HG02840 (cell line): ENCODE measurements around the gene RNF6.
"Not testable (repeated sequence)": the region's sequence is repeated elsewhere in the genome, so short reads cannot be mapped to it uniquely, and the experiment has no call there.

Experiments
- ATAC-seq: cut with Tn5 transposase; IDR thresholded peaks from one replicate; pipeline ENCODE4 v1.9.1; 2021; ENCODE audit warnings: mild to moderate bottlenecking, moderate library complexity, moderate number of reproducible peaks; ENCODE audit not compliant: unreplicated experiment, low FRiP score

Gene RNF6

DNA sequence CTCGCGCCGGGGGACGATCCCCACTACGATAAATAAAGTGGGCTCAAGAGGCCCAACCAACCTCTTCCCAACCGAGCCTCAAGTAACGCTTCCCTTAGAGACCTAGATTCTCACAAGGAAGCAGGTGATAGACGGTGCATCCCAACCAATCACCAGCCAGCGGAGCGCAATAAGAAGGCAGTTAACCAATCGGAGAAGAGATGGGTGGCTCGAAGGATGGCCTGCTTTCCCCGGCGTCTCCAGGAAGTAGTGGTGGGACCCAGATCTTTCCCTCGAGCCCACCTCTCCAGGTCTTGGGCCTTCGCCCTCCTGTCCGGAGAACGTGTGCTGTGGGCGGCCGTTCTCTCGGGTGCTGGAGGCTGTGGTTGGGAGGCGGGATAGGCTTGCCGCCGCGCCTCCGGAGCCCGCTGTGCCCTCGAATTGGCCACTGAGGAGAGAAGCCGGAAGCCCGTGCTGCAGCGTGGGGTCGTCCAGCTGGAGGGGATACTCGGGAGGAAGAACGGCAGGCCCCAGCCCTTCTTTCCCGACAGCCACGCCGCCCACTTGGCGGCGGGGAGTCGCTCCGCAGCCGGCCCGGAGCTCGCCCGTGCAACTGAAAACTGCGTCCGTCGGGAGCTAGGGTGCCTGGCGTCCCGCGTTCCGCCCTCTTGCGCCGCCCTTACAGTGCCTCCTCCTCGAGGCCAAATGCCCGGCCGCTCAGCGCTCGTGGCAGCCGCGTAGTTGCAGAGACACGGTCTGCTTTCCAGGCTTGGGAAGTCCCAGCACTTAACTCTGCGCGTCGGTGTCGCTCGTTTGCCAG lies at the start of gene RNF6:
Gene RNF6, minus strand, starts transcription at position 594 of the 799 bp plus-strand sequence. CDS start 2,665 bp downstream, outside the sequence.
- ATAC-seq, result peak; percentile 93

DNA sequence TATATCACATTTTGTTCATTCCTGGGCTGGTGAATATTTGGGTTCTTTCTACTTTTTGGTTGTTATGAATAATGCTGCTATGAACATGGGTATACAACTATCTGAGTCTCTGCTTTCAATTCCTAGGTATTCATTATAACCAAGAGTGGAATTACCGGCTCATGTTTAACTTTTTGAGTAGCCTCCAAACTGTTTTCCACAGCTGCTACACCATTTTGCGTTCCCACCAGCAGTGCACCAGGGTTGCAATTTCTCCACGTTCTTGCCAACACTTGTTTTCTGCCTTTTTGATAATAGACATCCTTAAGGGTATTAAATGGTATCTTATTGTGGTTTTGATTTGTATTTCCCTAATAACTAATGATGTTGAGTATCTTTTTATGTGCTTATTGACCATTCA lies 48.6 kb upstream of the RNF6 start:
- ATAC-seq, result no peak

DNA sequence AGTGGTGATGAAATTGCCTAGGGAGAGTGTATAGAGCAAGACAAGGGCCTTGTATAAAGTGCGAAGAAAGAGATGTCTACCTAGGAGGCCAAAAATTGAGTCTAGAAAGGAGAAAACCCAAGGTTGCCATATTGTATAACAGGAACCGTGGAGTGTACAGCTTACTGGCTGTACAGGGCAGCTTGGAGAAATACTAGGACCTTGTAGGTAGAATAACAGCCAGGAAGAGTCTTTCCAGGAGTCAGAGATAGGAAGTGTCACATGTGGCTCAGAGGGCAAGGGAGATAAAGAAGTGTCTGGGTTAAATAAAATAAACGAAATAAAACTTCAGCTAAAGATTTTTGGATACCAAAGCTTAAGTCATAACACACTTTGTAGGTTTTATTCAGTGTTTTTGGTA lies 44.2 kb upstream of the RNF6 start:
- no peak for ATAC-seq

DNA sequence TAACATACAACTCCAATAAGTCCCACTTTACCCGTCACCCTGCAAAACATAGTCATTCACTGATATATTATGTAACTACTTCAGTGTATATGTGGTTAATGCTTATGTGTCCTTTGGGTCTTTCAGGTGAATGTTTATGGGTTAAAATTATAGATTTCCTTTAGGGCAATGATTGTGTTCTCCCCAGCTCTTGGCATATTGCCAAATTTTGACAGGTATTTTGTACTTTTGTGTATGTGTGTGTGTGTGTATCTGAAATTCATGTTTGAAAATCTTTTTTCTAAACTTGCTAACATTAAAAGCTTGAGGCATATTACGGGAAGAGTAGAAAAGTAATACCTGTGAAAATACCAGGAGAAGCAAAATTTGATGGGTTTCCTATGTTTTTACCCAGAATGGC lies 40.0 kb upstream of the RNF6 start:
- ATAC-seq, result no peak

DNA sequence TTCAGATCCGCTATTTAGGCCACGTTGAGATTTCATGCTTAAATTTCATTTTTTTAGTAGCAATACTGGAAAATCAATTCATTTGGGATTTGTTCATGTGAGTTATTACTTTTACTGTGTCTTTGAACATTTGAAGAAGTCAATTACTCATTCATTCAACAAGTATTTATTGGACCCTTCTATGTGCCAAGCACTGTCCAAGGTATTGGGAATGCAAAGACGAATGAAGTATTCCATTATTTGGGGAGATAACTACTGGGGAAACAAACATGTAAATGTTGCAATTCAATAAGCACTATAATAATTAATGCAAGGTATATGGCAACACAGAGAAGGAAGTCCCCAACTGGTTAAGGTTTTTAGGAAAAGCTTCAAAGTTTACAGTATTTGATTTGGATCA lies 37.5 kb upstream of the RNF6 start:
- ATAC-seq, result no peak

DNA sequence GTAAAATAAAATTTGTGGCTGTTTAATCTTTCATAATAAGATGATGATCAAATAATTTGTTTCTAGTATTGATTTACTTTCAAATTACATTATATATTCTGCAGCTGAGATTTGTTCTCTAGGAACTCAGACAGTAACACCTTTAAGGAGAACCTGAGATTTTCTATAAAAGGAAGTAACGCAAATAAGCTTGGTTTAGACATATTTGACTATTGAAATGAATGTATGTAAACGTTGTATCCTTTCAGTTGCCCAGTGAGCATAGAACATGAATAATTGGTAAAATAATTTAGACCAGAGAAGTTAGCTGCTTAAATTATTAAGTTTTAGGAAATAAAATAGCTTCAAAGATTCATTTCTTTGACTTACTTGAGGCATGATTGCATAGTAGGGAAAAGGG lies 34.9 kb upstream of the RNF6 start:
- ATAC-seq, result no peak

GRCh38 chr13:26255691-26256277 lies 33.7 kb upstream of the RNF6 start:
- no peak for ATAC-seq

DNA sequence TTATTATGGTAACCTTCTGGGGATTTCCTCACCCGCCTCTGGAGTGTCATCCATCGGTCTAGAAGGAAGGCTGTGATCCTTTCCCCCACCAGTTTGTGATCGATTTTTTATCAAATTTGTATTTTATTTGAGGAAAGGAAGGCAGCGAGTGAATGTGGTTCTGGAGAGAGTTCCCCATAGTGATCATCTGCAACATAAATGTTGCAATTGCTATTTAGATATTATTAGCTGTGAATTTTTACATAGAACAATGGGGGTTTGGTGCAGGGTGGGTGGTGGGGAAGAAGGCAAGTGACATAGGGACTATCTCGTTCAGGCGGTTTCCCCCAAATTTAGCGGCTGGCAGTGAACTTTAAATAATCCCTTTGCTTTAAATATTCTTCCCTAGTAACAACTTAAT lies 33.0 kb upstream of the RNF6 start:
- ATAC-seq, result no peak

DNA sequence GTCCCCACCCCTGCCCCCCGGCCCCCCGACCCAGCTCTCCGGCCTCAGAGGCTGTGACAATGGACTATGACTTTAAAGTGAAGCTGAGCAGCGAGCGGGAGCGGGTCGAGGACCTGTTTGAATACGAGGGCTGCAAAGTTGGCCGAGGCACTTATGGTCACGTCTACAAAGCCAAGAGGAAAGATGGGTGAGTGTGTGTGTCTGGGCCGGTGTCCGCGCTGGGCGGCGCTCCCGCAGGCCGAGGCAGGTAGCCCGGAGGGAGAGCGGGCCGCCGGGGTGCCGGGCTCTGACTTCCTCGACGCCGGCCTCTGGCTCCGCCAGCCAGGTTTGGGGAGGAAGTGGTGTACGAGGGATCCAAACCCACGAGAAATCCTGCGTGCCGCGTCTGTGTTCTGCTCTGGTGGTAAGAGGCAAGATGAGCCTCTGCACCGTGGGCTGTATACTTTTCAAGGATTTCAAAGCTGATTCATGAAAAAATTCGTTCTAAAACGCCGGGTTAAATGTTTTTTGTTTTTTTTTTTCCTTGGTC lies 32.5 kb upstream of the RNF6 start:
- peak; percentile 31 for ATAC-seq

- peak; percentile 93 for ATAC-seq
Measured at GRCh38 chr13:26253787-26254582, 31.9 kb upstream of the RNF6 start, which contains the start of gene CDK8. Gene CDK8 (plus strand): TSS chr13:26254129. CDS start chr13:26254642, 513 bp downstream.

GRCh38 chr13:26253262-26253786 lies 31.2 kb upstream of the RNF6 start:
- ATAC-seq, result no peak

DNA sequence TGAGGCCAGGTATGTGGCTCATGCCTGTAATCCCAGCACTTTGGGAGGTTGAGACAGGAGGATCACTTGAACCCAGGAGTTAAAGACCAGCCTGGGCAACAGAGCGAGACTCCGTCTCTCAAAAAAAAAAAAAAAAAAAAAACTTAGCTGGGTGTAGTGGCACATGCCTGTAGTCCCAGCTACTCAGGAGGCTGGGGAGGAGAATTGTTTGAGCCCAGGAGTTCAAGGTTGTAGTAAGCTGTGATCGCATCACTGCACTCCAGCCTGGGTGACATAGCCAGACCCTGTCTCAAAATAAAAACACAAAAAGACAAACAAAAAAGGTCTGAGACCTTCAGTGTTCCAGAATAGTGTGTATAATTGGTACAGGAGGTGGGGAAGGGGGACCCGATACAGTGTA lies 29.9 kb upstream of the RNF6 start:
- ATAC-seq, result not testable (repeated sequence)

GRCh38 chr13:26249551-26249950 lies 27.4 kb upstream of the RNF6 start:
- no peak for ATAC-seq

- ATAC-seq, result no peak
Measured at GRCh38 chr13:26247608-26248007, 25.5 kb upstream of the RNF6 start.

DNA sequence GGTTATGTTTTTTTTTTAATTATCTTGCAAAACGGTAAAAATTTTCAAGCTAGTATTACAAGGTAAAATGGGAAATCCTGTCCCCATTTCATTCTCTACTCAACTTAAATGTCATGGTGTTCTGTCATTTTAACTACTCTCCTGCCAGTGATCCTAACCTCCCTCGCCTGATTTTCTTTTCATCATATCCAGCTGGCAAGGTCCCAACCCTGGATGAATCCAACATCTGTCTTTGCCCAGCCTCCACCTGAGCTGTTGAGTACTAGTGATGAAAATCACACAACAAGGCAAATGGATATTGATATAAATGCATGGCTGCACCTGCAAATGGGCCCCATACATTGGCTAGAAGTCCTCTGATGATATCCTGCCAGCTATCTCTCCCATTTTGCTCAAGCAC lies 24.9 kb upstream of the RNF6 start:
- ATAC-seq, result no peak

- no peak for ATAC-seq
Measured at GRCh38 chr13:26246154-26246553, 24.0 kb upstream of the RNF6 start.

- no peak for ATAC-seq
Measured at GRCh38 chr13:26236296-26236695, 14.2 kb upstream of the RNF6 start.

- ATAC-seq, result no peak
Measured at GRCh38 chr13:26230703-26231102, 8.6 kb upstream of the RNF6 start.

DNA sequence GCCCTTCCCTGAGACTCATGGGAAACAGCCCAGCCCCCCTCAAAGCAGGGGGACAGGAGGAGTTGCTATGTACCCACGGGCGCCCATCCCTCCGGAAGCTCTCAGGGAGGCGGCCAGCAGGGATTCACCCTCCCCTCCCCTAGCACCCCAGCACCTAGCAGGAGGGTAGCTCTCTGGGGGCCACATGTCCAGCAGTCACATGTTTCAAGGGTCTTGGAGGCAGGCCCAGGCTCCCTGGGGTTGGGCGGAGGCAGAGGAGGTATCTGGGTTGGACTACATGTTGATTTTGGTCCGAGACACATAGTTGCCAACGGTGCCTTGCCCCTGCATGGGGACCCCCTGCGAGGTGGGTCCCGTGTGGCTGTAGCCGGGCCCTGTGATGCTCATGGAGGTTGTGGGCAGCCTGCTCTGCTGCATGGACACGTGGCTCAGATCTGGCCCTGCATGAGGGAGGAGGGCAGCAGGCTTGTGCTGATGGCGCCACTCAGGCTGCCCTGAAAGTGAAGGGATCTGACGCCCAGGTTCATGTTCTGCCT lies 7.0 kb upstream of the RNF6 start:
- no peak for ATAC-seq

GRCh38 chr13:26228096-26228495 lies 6.0 kb upstream of the RNF6 start:
- ATAC-seq, result no peak
